GM19324 (cell line): Measurements from ENCODE around the gene ZNF83.
A peak's percentile ranks its signal among the peaks of the same experiment; 100 is the strongest.
"Not testable (repeated sequence)": the region's sequence is repeated elsewhere in the genome, so short reads cannot be mapped to it uniquely, and the experiment has no call there.

Experiments used
- ATAC-seq: cut with Tn5 transposase; IDR thresholded peaks from one replicate; pipeline ENCODE4 v1.9.1; 2021; ENCODE audit warnings: mild to moderate bottlenecking, moderate library complexity; ENCODE audit not compliant: unreplicated experiment, low FRiP score

ZNF83 gene

DNA sequence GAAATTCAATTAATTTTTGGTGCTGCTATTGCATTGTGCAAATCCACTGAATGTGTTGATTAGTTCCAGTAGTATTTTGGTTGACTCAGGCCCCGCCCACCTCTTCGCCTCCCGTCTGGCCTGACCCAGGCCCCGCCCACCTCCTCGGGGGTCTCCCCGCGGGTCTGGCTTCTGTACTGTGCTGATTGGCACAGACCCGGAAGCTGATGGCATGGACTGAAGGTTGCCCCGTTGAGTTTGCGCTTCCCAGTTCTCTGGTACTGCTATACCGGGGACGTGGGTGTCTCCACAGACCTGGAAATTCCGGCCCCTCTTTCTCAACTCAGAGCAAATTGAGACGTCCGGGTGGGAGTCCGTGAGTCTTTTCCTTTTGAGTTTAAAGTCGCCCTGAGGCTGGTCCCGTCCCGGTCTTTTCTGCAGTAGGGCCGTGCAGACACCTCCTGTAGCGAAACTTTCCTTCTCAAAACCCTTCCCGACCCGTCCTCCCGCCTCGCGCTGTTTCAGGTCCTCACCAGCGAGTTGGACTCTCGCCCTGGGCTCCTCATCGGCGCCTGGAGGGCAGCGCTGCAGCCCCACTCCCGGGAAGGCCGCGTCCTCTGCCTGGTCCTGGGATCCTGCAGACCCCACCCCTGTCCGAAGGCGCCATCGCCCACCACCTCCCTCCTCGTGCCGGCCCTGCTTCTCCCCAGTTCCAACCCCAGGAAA lies 53.3 kb downstream of the ZNF83 start:
- ATAC-seq, result no peak

DNA sequence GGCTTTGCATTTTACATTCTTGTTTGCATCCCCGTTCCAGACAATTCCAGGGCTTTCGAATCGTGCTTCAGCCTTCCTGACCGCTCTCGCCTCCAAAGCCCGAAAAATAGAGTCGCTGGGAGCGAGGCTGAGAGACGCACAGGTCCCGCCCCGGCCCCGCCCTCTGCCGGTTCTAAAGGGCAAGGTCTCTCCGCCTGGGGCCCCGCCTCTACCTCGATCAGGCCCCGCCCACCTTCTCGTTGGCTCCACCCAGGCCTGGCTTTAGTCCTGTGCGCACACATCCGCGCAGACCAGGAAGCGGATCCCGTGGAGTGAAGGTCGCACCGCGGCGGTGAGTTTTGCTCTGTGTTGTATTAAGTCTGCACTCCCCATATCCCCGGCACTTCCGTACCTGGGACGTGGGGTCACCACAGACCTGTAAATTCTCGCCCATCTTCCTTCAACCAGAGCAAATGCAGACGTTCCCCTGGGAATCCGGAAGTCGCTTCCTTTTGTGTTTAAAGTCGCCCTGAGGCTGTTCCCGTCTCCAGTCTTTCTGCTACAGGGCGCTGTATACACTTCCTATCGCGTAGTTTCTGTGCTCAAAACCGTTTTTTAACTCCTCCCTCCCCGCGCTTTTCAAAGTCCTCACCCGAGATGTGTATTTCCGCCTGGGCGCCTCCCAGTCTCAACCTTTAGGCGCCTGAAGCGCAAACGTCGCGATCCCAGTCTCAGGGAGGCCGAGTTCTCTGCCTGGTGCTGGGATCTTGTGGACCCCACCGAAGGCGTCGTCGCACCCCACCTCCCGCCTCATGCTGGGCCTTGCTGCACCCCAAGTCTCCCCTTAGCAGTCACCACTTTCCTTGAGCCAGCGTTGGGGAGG lies 67.9 kb downstream of the ZNF83 start, which contains the start of gene ZNF701:
ZNF701 (plus strand) TSS at position 288 of the 862 bp plus-strand sequence. CDS start 3,861 bp downstream, outside the sequence.
- peak; percentile 89 for ATAC-seq

DNA sequence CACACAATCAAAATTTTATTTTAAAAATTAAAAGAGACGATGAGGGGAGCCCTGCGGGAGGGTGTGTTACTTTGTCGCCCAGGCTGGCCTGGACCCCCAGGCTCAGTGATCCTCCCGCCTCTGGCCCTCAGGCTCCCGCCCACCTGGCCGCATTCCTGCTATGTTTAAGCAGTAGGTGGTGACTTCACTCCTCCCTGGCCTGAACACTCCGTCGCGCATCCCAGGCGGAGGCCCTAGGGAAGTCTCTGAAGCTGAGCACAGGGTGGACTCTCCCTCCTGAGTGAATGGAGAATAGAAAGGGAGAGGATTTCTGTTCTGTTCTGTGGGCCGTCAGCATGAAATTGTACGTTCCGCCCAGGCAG lies 68.5 kb downstream of the ZNF83 start:
- ATAC-seq, result not testable (repeated sequence)

DNA sequence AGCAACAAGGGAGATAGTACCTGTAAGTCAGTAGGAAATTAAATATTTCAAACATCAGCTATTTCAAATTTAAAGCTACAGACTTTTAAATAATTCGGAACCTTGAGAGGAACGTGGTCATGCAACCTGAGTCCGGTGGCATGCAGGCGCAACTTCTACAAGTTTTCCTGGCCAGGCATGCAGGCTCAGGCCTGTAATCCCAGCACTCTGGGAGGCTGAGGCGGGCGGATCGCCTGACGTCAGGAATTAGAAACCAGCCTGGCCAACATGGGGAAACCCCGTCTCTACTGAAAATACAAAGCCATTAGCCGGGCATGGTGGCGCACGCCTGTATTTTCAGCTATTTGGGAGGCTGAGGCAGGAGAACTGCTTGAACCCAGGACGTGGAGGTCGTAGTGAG lies 70.2 kb downstream of the ZNF83 start:
- ATAC-seq, result no peak

DNA sequence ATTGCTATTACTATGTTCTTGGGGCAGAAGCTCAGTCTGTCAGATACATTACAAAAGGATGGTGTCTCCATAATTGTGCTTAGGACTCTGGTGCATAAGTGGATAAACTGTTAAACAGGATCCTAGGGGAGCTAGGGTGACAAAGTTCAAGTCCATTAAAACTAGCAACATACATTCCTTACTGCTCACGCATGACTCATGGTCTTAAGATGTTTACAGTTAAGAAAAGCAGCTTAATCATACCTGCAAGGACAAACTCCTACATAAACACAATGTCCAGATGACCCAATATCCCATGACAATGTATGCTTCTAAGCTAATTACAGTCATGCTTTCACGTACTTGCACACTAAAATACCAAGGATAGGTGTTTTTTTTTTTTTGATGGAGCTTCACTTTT lies 71.6 kb downstream of the ZNF83 start:
- no peak for ATAC-seq

DNA sequence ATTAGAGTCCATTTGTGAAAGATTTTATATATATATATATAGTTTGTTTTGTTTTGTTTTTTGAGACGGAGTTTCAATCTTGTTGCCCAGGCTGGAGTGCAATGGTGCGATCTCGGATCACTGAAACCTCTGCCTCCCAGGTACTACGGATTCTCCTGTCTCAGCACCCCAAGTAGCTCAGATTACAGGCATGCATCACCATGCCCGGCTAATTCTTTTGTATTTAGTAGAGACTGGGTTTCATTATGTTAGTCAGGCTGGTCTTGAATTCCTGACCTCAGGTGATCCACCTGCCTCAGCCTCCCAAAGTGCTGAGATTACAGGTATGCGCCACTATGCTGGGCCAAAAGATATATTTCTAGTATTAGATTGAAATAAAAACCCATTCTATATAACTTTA lies 72.0 kb downstream of the ZNF83 start:
- no peak for ATAC-seq
